Renal cortical epithelial cell (primary cell): ENCODE measurements around the gene SLC4A11. TPM values are rescaled to one million over a fixed set of nuclear protein-coding genes. Genes with fewer than 3 reads are reported as not detected.
"Not testable (repeated sequence)": the region's sequence is repeated elsewhere in the genome, so short reads cannot be mapped to it uniquely, and the experiment has no call there.

Source experiments
- DNase-seq: peaks from one replicate; pipeline ENCODE4 v3.0.0-alpha.2; 2011; ENCODE audit warnings: low read depth
- total RNA-seq: library from RNA; depleted of rRNA; stranded (reverse); fragments of >200 nt; gene quantifications from 2 replicates; pipeline ENCODE4 v1.2.3, GENCODE V29; 2014

Gene SLC4A11
- total RNA-seq, 1 donor from 2014 or later = 3.8 TPM

DNA sequence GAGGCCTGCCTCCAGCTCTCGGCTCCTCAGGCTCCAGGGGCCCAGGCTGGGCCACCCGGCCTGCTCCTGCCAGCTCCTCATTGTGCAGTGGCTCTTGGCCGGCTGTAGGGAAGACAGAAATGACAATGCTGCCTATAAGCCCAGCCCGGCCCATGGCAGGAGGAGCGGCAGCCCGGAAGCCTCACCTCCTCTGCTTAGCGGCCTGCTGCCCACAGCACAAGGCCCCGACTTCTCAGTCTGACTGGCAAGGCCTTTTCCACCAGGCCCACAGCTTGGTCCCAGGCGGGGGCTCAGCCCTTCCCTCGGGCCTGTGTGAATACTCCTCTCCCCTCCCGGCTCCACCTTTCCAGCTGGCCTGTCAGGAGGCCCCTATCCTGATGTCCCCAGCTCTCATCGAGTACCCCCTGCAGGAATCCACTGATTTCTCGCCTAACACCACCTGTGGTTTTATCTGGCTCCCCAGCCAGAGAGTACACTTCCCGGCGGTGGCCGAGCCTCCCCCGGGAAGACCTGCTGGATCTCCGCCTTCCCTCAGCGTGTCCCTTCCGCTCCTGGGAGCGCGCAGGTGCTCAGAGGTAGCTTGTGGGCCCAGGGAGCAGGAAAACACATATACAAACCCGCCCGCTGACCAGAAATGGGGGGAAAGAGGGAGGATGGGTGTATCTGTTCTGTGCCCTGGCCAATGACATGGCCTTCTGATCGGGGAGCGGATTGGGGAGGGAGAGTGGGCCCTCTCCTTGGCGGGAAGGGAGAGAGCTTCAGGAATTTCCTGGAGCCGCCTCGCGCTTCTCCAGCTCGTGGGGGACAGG lies 35.5 kb downstream of the SLC4A11 start:
- peak; percentile 18 for DNase-seq

- no peak for DNase-seq
These were observed 36.0 kb downstream of the SLC4A11 start for GRCh38 chr20:3202965-3203314.

DNA sequence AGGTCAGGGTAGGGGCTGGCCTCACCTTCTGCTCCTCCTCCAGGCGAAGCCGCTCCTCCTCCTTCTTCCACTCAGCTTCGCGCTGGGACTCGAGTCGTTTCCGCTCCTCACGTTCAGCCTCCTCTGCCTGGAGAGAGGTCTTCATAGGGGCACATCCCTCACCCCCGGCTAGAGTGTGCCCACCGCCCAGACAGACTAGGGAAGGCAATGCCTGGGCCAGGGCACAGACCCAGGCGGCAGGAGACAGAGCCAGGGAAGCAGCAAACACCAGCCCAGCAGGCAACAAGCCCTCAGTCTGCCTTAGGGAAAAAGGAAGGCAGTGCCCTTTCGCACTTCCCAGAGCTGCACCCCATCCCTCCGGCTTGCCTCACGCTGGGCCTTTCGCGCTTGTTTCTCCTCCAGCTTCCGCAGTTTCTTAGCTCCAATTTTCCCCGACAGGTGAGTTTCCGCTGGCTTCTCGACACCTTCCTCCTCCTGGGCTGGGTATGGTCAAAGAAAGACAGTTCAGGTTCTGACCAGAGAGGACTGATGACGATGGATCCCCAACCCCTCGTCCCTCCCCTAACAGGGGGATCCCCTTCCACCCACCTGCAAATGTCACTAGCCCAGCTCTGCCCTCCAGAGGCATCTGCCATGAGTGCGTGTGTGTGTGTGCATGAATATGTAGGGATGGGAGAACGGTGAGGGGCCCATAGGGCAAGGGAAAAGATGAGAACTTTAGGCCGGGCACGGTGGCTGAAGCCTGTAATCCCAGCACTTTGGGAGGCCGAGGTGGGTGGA lies 38.8 kb downstream of the SLC4A11 start:
- DNase-seq = no peak

GRCh38 chr20:3199206-3199605 lies 39.8 kb downstream of the SLC4A11 start:
- no peak for DNase-seq

- no peak for DNase-seq
These were observed 43.3 kb downstream of the SLC4A11 start for GRCh38 chr20:3195590-3196237.

- no peak for DNase-seq
These were observed 44.2 kb downstream of the SLC4A11 start for GRCh38 chr20:3194617-3195280.

DNA sequence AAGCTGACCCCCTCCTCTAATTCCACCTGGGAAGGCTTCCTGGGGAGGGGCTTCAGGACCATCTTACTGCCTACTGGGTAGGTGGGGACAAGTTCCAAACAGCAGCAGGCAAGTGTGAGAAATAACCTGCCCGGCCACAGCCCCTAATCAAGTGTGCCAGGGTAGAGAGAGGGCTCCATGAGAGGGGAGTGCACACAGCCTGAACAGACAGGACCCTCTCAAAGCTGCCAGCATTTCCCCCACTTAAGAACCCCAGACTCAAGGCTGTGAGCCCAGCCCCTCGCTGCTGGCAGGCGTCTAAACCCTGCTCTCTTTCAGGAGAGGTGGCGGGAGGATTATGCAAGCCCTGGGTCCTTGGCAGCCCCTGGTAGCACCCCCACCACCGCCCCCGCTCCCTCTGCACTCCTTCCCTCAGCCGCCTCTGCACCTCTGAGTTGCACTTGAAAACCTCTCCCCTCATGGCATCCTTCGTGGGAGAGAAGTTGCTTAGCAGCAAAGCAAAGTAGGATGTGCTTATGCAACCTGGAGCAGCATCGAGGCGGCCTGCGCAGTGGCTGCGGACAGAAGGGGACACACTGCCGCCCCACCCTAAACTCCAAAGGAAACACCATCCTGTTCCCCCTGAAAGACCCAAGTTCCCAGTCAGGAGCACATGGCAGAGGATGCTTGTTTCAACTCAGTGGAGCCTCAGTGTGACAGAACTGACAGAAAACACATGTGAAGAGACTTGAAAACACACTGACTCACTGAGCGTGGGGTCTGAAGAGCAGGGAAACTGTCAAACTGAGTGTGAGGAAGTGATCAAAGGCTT lies 45.0 kb downstream of the SLC4A11 start:
- no peak for DNase-seq

DNA sequence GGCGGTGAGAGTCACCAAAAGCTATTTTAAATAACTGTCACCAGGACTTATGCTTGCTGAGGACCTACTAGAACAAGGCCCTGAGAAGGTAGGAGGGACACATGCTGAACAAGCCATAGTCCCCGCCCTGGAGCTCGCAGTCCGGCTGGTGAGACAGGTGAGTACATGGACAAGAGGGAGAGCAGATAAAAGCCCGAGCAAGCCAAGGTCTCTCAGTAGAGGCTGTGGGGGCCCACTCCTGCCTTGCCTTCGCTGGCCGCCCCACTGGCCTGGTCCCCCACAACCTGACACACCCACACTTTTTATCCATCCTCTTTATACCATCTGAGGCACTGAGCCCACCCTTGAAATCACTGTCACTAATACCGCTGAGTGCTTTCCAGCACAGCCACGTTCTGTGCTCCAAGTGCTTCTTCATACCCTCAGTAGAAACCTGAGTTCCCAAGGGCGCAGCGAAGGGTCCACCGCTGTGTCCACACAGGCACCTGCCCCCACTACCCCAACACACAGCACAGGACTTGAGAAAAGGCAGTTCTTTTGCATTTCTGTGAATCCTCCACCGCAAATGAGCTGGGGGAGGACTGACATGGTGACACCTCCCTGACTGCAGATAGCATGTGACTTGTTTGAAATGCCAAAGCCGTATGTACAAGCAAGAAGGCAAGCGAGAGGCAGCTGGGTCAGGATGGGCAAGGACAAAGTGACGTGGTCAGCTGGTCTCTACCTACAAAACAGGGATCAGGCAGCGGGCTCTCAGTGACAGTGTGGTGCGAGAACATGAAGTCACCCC lies 46.6 kb downstream of the SLC4A11 start:
- DNase-seq = no peak

DNA sequence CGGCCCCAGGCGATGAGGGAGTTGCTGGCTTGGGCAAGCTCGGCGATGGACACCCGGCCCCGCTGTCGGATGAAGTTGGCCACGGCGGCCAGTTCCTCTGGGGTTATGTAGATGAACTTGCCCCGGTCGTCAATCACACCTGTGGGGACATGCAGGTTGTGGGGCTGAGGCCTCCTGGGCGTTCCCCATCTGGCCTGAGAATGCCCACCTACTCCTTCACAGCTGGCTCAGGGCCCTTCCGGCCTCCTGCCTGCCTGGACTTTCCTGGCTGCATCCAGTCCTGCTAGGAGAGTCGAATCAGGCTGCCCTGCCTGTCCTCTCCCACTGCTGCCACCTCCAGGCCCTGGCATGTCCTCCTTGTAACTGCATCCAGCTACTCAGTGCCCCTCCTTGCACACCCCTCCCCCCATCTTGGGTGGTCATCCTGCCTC lies 48.3 kb downstream of the SLC4A11 start:
- DNase-seq = no peak

DNA sequence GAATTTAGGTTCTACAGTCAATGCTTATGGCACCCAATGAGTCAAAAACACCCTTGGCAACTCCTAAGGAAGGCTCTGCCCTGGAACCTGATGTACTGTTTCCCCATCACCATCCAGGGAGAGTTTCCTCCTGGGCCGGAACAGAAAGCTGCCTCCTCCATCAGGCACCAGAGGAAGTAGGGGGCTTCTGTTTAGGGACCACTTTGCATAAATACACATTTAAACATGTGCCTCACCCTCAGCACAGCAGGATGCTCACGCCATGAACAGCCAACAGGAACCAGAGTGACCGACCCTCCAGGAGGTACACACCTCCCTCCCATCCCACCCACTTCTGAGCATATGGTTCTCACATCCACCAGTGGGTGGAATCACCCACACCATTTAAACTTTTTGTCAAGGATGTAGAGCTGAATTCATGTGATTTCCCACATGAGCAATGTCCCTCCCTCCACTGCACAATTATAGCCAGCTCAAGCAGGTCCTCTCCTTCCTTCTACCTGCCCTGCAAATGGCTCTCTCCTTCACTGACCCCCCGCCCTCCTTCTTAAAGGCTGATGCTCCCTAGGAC lies 49.3 kb downstream of the SLC4A11 start:
- DNase-seq = no peak

GRCh38 chr20:3188823-3189413 lies 50.1 kb downstream of the SLC4A11 start:
- no peak for DNase-seq

DNA sequence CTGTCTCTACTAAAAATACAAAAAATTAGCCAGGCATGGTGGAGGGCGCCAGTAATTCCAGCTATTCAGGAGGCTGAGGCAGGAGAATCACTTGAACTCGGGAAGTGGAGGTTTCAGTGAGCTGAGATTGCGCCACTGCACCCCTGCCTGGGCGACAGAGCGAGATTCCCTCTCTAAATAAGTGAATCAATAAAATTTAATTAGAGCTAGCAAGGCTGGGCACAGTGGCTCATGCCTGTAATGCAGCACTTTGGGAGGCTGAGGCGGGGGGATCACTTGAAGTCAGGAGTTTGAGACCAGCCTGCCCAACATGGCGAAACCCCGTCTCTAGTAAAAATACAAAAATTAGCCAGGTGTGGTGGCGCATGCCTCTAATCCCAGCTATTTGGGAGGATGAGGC lies 51.1 kb downstream of the SLC4A11 start:
- not testable (repeated sequence) for DNase-seq

GRCh38 chr20:3183896-3184612 lies 54.9 kb downstream of the SLC4A11 start:
- DNase-seq = no peak

DNA sequence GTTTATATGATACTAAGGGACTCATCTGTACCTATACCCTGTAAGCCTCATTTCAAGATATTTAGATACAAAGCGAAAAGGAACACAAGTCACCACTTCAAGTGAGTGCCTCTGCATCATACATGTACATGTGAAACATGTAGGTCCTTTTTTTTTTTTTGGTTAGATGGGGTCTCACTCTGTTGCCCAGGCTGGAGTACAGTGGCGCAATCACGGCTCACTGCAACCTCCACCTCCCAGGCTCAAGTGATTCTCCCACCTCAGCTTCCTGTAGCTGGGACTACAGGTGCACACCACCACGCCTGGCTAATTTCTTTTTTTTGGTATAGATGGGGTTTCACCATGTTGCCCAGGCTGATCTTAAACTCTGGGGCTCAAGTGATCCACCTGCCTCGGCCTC lies 56.6 kb downstream of the SLC4A11 start:
- not testable (repeated sequence) for DNase-seq

DNA sequence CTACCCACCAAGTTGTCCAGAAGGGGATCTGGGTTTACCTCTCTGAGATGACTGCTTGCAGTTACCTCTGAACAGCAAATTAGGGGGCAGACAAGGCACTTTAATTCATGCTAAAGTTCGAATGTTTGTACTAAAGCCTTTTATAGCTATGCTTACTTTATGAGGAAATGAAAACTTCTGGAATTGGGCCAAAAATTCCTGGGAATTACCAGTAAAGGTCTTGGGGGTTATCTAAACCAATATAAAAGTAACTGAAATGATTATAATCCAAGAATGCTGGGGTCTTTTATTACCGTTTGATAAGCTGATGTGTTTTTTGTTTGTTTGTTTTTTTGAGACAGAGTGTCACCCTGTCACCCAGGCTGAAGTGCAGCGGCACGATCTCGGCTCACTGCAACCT lies 57.7 kb downstream of the SLC4A11 start:
- no peak for DNase-seq

GRCh38 chr20:3180319-3180718 lies 58.7 kb downstream of the SLC4A11 start:
- DNase-seq = no peak

DNA sequence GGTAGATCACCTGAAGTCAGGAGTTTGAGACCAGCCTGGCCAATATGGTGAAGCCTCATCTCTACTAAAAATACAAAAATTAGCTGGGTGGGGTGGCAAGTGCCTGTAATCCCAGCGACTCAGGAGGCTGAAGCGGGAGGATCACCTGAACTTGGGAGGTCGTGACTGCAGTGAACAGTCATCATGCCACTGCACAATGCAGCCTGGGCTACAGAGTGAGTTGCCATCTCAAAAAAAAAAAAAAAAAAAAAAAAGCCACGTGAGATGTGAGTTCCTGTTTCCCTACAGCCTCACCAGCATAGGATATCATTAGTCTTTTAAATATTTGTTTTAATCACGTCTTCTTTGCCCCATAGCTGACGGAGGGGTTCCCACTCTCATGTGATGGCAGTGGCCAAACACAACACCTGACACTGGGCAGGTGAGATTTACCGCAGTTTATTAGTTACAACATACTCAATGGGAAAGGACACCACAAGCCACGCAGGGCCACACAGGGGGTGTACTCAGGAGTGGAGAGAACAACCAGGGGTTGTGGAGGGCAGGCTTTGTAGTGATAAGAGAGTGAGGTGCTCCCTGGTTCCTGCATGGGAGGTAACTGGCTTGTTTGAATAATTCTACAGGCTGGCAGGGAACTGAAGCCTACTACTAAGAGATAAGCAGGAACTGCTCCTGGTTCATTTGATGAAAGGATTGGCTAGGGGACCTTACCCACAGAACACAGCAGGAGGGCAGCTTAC lies 61.1 kb downstream of the SLC4A11 start:
- no peak for DNase-seq
